ENCODE measurements around the gene SPTB.

Gene SPTB

DNA sequence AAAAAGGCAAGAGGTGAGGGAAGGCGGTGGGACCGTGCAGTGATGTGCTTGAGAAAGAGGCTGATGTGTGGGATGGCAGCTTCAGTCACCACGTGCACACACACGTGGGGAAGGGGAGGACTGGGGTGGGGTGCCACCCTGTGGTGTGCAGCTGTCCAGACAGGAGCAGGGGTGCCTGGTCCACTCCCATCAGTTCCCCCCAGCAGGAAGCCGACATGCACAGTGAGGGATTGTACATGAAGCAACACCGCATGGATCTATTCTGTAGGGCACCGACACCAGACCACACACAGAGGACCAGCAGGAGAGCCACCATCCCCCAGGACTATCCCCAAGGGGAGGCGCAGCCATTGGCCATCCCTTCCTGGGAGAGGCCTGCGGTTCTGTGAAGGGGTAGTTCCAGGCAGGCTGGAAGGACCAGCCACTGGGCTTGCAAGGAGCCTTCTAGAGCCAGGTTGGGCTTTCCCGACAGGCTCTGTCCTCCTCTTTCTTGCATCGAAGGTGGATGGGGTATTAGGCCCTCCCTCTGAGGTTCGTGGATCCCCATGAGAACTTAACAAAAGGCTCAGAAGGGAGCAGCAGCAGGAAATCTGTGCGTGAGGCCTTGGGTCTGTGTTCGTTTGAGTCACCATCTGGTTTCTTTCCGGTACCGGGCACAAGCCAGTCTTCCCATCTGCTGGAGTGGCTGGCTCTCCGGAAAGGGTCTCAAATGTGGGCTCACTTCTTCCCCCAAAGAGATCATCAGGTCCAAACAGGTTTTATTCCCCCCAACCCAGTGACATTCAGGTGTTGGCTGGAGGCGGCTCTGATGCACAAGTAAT, 115.7 kb downstream of the SPTB start:
- no peak overlapping the region for H3K27ac ChIP-seq
- TF ChIP-seq, protein P1, sequence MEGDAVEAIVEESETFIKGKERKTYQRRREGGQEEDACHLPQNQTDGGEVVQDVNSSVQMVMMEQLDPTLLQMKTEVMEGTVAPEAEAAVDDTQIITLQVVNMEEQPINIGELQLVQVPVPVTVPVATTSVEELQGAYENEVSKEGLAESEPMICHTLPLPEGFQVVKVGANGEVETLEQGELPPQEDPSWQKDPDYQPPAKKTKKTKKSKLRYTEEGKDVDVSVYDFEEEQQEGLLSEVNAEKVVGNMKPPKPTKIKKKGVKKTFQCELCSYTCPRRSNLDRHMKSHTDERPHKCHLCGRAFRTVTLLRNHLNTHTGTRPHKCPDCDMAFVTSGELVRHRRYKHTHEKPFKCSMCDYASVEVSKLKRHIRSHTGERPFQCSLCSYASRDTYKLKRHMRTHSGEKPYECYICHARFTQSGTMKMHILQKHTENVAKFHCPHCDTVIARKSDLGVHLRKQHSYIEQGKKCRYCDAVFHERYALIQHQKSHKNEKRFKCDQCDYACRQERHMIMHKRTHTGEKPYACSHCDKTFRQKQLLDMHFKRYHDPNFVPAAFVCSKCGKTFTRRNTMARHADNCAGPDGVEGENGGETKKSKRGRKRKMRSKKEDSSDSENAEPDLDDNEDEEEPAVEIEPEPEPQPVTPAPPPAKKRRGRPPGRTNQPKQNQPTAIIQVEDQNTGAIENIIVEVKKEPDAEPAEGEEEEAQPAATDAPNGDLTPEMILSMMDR (conservative IDR thresholded peaks at IDR 0.05) = no peak

GRCh38 chr14:64763085-64763782, 116.5 kb downstream of the SPTB start:
- H3K27ac ChIP-seq = no peak overlapping the region

DNA sequence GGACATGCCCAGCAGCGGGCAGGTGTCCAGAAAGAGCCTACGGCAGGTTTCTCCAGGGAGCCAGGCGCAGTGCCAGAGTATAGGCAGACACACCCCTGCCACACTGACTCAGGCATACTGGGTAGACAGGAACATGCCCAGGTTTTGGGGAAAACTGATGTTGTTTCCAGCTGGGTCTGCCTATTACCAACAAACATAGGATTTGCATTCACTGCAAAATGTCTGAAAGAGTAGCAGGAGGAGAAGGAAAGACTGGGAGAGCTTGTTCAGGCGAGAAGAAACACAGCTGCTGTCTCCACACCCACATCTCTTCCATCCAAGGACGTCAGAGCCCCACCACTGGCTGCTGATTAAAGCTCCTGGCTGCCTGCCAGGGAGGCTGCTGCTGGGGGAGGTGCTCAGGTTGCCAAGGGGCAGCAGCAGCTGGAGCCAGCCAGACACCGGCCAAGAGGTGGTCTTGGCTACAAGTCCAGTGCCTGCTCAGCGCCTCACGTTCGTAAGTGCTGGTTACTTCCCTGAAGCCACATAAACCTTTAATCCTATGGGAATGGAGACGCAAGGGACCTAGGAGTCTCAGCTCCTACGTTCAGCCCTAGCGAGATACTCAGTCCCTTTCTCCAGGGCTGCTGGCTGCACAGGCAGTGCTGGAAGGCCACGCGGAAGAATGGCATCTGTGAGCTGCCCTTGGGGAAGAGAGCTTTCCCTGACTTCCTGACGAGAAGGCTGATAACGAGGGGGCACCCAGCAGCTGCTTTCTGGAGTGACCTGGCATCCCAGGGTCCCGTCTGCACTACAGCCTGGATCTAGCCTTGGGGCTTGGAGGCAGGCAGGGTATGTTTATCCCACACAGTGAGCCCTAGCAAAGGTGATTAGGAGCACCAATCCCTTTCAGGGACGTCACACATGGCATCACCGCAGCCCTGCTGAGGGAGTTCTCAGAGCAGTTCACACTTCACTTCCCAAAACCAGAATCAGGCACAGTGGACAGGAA, 117.4 kb downstream of the SPTB start:
- TF ChIP-seq, protein P1 (conservative IDR thresholded peaks at IDR 0.05) = peak; percentile 14; the same call in 1 of the 2 replicates
- H3K27ac ChIP-seq = peak overlapping the region; percentile 37

More at GRCh38 chr14:64763085-64763782, 116.5 kb downstream of the SPTB start:
- TF ChIP-seq, protein P1 (conservative IDR thresholded peaks at IDR 0.05) = no peak

DNA sequence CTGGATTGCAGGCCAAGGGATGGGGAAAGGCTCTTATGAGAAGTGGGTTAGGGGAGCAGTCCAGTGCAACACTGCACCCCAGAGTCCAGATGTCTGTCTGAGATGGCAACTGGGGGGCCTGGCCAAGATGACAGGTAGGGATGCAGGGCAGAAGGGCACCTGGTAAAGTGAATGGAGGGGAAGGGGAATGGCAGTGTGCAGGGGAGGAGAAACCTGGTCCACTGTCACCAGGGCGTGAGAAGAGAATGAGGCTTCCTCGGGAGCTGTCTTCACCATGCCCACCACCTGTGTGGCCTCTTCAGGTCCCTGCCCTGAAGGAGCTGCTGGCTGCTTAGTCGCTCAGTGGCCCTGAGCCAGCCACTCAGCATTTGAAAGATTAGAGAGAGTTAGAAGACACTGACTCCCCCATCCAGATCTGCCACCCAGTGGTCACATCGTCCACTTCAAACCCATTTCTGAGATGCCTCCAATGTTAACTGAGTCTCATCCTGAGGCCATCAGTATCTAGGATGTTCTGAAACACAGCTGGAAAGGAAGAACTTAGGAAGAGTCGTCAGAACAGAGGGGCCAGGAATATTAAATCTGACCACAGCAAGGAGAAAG, 118.2 kb downstream of the SPTB start:
- H3K27ac ChIP-seq = peak overlapping the region; percentile 37
- TF ChIP-seq, protein P1 (conservative IDR thresholded peaks at IDR 0.05) = peak; percentile 39; the same call in 1 of the 2 replicates

DNA sequence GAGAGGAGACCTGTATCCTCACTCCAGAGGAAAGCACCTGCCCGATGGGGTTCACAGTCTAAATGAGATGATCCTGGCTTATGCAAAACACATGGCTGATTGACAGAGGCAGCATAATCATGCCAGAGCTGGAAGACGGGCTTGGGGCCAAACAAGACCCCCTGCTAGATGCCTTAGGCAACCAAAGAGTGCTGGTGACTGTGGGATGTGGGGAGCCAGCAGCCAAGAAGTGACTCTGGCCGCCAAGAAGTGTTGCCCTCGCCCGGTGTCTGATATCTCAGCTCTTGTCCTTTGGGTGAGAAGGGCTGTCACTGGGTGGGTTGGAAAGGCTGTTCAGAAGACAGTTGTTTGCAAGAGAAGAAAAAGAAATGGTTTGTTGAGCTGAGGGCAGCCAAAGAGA, 118.8 kb downstream of the SPTB start:
- TF ChIP-seq, protein P1 (conservative IDR thresholded peaks at IDR 0.05) = no peak
- peak overlapping the region; percentile 37; the same call in 1 of the 2 replicates for H3K27ac ChIP-seq

- TF ChIP-seq, protein P1 (conservative IDR thresholded peaks at IDR 0.05) = peak; percentile 48; the same call in 1 of the 2 replicates
- H3K27ac ChIP-seq = no peak overlapping the region
Observed at GRCh38 chr14:64760146-64760755, 119.5 kb downstream of the SPTB start.
